IPS DF 6.9 (cell line): Measurements from ENCODE around the gene EML6.

Experiments
- DNase-seq: peaks from one replicate; pipeline ENCODE4 v3.0.0-alpha.2; 2013; ENCODE audit warnings: low read depth, low spot score
- H3K27ac ChIP-seq: one replicate; pipeline ENCODE4 v1.5.1; 2013; ENCODE audit warnings: low read length, control low read depth
- H3K27me3 ChIP-seq: 2 replicates; pipeline ENCODE4 v1.6.1; 2013; ENCODE audit warnings: mild to moderate bottlenecking, low read length; ENCODE audit not compliant: control insufficient read depth, insufficient read depth
- H3K36me3 ChIP-seq: 2 replicates; pipeline ENCODE4 v1.6.1; 2013; ENCODE audit warnings: low read length; ENCODE audit not compliant: control insufficient read depth, insufficient read depth
- H3K4me1 ChIP-seq: 2 replicates; pipeline ENCODE4 v1.6.1; 2013; ENCODE audit warnings: low read length; ENCODE audit not compliant: control insufficient read depth, insufficient read depth
- H3K4me3 ChIP-seq: 2 replicates; pipeline ENCODE4 v1.5.1; 2013; ENCODE audit warnings: mild to moderate bottlenecking, low read length
- H3K9me3 ChIP-seq: 2 replicates; pipeline ENCODE4 v1.6.1; 2013; ENCODE audit warnings: low read length, inconsistent platforms; ENCODE audit not compliant: control insufficient read depth, insufficient read depth
- WGBS: extraction: QIAGEN DNeasy Blood & Tissue Kit; methylation state at CpG from one replicate; pipeline ENCODE4 v1.1.7; 2013; ENCODE audit warnings: mixed read lengths, missing lambda C conversion rate; ENCODE audit not compliant: insufficient read length, insufficient coverage; 5-methylcytosine and 5-hydroxymethylcytosine counted together

EML6 gene

GRCh38 chr2:54904836-54905235 lies 181.4 kb downstream of the EML6 start:
- Histone ChIP-seq H3K4me1 (no peaks in the 10 kb centered on the region), H3K36me3 (no peaks in the 10 kb centered on the region), H3K9me3 (no peaks in the 10 kb centered on the region; the same call in 1 of the 2 replicates), H3K4me3 (no peak overlapping the region), H3K27ac (no peak overlapping the region), H3K27me3 (peaks cover 2% of the 10 kb centered on the region; the same call in 1 of the 2 replicates)
- no peak for DNase-seq
- WGBS = no CpG with 5 or more reads among the region's 5 CpGs

GRCh38 chr2:54906716-54907115 lies 183.3 kb downstream of the EML6 start:
- no peak for DNase-seq

GRCh38 chr2:54907663-54908062 lies 184.2 kb downstream of the EML6 start:
- H3K4me1 ChIP-seq = no peaks in the 10 kb centered on the region
- no peaks in the 10 kb centered on the region for H3K36me3 ChIP-seq
- H3K27ac ChIP-seq = no peak overlapping the region
- WGBS = no CpG with 5 or more reads among the region's 1 CpG
- no peak overlapping the region for H3K4me3 ChIP-seq
- DNase-seq = no peak
- H3K27me3 ChIP-seq = peaks cover 2% of the 10 kb centered on the region; the same call in 1 of the 2 replicates
- H3K9me3 ChIP-seq = no peaks in the 10 kb centered on the region; the same call in 1 of the 2 replicates

More at GRCh38 chr2:54906716-54907115, 183.3 kb downstream of the EML6 start:
- Histone ChIP-seq H3K9me3 (no peaks in the 10 kb centered on the region; the same call in 1 of the 2 replicates), H3K4me1 (no peaks in the 10 kb centered on the region), H3K4me3 (no peak overlapping the region), H3K36me3 (no peaks in the 10 kb centered on the region), H3K27ac (no peak overlapping the region), H3K27me3 (peaks cover 2% of the 10 kb centered on the region; the same call in 1 of the 2 replicates)
- WGBS = no CpG with 5 or more reads among the region's 3 CpGs

DNA sequence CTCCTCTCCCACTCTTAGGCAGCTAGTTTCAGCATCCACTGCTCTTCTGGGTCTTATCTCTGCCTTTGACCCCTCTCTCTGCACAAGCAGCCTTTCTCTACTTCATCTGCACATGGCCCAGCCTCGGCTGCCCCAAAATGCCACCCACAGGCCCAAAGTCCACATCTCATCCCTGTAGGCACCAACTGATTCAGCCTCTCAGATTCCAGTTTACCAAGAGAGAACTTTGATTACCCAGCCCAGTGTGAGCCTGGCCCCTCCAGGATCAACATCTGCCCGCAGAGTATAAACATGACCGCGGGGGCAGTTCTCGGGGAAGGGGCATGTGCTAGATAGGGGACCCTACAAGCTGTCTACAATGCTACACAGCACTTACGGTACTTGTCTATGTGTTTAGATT lies 185.1 kb downstream of the EML6 start:
- H3K4me3 ChIP-seq = no peak overlapping the region
- peaks cover 2% of the 10 kb centered on the region; the same call in 1 of the 2 replicates for H3K27me3 ChIP-seq
- H3K27ac ChIP-seq = no peak overlapping the region
- H3K4me1 ChIP-seq = no peaks in the 10 kb centered on the region
- H3K9me3 ChIP-seq = no peaks in the 10 kb centered on the region
- H3K36me3 ChIP-seq = no peaks in the 10 kb centered on the region
- no peak for DNase-seq
- no CpG with 5 or more reads among the region's 6 CpGs for WGBS

- H3K27me3 ChIP-seq = peaks cover 2% of the 10 kb centered on the region; the same call in 1 of the 2 replicates
- H3K4me3 ChIP-seq = no peak overlapping the region
- H3K36me3 ChIP-seq = no peaks in the 10 kb centered on the region
- H3K27ac ChIP-seq = no peak overlapping the region
- H3K4me1 ChIP-seq = no peaks in the 10 kb centered on the region
- no CpG with 5 or more reads among the region's 3 CpGs for WGBS
- no peak for DNase-seq
- no peaks in the 10 kb centered on the region for H3K9me3 ChIP-seq
These were observed 185.5 kb downstream of the EML6 start for GRCh38 chr2:54909001-54909400.

DNA sequence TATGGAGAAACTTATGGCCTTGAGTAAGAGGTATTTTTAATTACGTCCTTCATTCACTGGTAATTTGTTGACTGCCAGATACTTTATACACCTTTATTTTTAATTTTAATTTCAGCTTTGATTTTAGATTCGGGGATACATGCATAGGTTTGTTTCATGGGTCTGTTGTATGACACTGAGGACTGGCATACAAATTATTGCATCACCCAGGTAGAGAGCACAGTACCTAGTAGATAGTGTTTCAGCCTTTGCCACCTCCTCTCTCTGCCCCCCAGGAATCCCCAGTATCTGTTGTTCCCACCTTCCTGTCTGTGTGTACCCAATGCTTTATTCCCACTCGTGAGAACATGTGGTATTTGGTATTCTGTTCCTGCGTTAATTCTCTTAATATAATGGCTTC lies 188.8 kb downstream of the EML6 start:
- Histone ChIP-seq H3K27ac (no peak overlapping the region), H3K9me3 (no peaks in the 10 kb centered on the region), H3K27me3 (no peaks in the 10 kb centered on the region), H3K36me3 (no peaks in the 10 kb centered on the region), H3K4me1 (no peaks in the 10 kb centered on the region), H3K4me3 (no peak overlapping the region)
- no peak for DNase-seq
- WGBS = no CpG with 5 or more reads among the region's 4 CpGs

- Histone ChIP-seq H3K36me3 (no peaks in the 10 kb centered on the region), H3K9me3 (no peaks in the 10 kb centered on the region), H3K27ac (no peak overlapping the region), H3K4me1 (no peaks in the 10 kb centered on the region), H3K27me3 (no peaks in the 10 kb centered on the region), H3K4me3 (no peak overlapping the region)
- WGBS = no CpG with 5 or more reads among the region's 1 CpG
- no peak for DNase-seq
These were observed 189.4 kb downstream of the EML6 start for GRCh38 chr2:54912893-54913292.

DNA sequence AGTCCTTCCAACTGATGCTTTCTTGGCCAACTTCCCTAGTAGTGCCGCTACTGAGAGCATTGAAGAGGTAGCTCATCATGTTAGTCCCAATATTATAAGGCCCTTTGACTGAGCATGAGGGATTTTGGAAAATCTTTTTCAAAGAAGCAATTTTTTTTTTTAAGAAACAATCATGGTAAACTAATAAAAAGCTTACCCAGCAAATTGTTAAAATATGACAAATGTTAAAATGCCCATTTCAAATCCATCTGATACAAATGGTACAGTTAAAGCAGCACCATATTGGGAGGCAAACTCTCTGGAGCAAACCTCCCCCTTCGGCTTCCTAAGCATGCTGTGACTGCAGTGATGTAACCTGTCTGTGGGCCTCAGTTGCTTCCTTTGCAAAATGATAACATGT lies 191.2 kb downstream of the EML6 start:
- H3K4me1 ChIP-seq = no peaks in the 10 kb centered on the region
- WGBS = no CpG with 5 or more reads among the region's 2 CpGs
- H3K27me3 ChIP-seq = no peaks in the 10 kb centered on the region
- H3K36me3 ChIP-seq = no peaks in the 10 kb centered on the region
- no peak overlapping the region for H3K27ac ChIP-seq
- H3K9me3 ChIP-seq = no peaks in the 10 kb centered on the region
- no peak for DNase-seq
- no peak overlapping the region for H3K4me3 ChIP-seq

GRCh38 chr2:54915101-54915500 lies 191.6 kb downstream of the EML6 start:
- no peaks in the 10 kb centered on the region for H3K9me3 ChIP-seq
- no peak overlapping the region for H3K4me3 ChIP-seq
- WGBS = no CpG with 5 or more reads among the region's 4 CpGs

GRCh38 chr2:54916637-54917036 lies 193.2 kb downstream of the EML6 start:
- no CpG with 5 or more reads among the region's 8 CpGs for WGBS
- DNase-seq = no peak
- H3K27me3 ChIP-seq = no peaks in the 10 kb centered on the region
- no peak overlapping the region for H3K4me3 ChIP-seq
- H3K4me1 ChIP-seq = no peaks in the 10 kb centered on the region
- H3K27ac ChIP-seq = no peak overlapping the region
- no peaks in the 10 kb centered on the region for H3K36me3 ChIP-seq
- no peaks in the 10 kb centered on the region for H3K9me3 ChIP-seq

More at GRCh38 chr2:54915101-54915500, 191.6 kb downstream of the EML6 start:
- H3K27ac ChIP-seq = no peak overlapping the region
- H3K4me1 ChIP-seq = no peaks in the 10 kb centered on the region
- no peaks in the 10 kb centered on the region for H3K36me3 ChIP-seq
- no peaks in the 10 kb centered on the region for H3K27me3 ChIP-seq
- no peak for DNase-seq

GRCh38 chr2:54918647-54919280 lies 195.3 kb downstream of the EML6 start:
- no peak overlapping the region for H3K27ac ChIP-seq
- no CpG with 5 or more reads among the region's 7 CpGs for WGBS
- DNase-seq = no peak
- H3K9me3 ChIP-seq = no peaks in the 10 kb centered on the region
- H3K27me3 ChIP-seq = no peaks in the 10 kb centered on the region
- H3K4me1 ChIP-seq = no peaks in the 10 kb centered on the region
- no peak overlapping the region for H3K4me3 ChIP-seq
- no peaks in the 10 kb centered on the region for H3K36me3 ChIP-seq
